ENCODE data around the gene RPRD1A.
"Not testable (repeated sequence)": the region's sequence is repeated elsewhere in the genome, so short reads cannot be mapped to it uniquely, and the experiment has no call there.

The RPRD1A gene

GRCh38 chr18:36024241-36024640, 43.1 kb downstream of the RPRD1A start:
- DNase-seq, result not testable (repeated sequence)

GRCh38 chr18:36023336-36023735, 44.0 kb downstream of the RPRD1A start:
- no peak for DNase-seq

- DNase-seq, result no peak
Measured at GRCh38 chr18:36020174-36020711, 47.1 kb downstream of the RPRD1A start.

GRCh38 chr18:36017232-36017631, 50.1 kb downstream of the RPRD1A start:
- DNase-seq, result no peak

GRCh38 chr18:36015629-36016028, 51.7 kb downstream of the RPRD1A start:
- no peak for DNase-seq

- DNase-seq, result no peak
Measured at GRCh38 chr18:36012891-36013290, 54.5 kb downstream of the RPRD1A start.

- DNase-seq, result no peak
Measured at GRCh38 chr18:36009214-36009613, 58.1 kb downstream of the RPRD1A start.

GRCh38 chr18:36006997-36007396, 60.4 kb downstream of the RPRD1A start:
- DNase-seq, result no peak

GRCh38 chr18:35999925-36000324, 67.4 kb downstream of the RPRD1A start:
- DNase-seq, result no peak

- DNase-seq, result no peak
Measured at GRCh38 chr18:35998967-35999366, 68.4 kb downstream of the RPRD1A start.

- no peak for DNase-seq
Measured at GRCh38 chr18:35993013-35993412, 74.3 kb downstream of the RPRD1A start.

- DNase-seq, result no peak
Measured at GRCh38 chr18:35991696-35992095, 75.7 kb downstream of the RPRD1A start.

GRCh38 chr18:35983818-35984217, 83.5 kb downstream of the RPRD1A start:
- DNase-seq, result no peak

- DNase-seq, result no peak
Measured at GRCh38 chr18:35983147-35983546, 84.2 kb downstream of the RPRD1A start.

- DNase-seq, result no peak
Measured at GRCh38 chr18:35982409-35983114, 84.8 kb downstream of the RPRD1A start.

GRCh38 chr18:35979112-35979511, 88.2 kb downstream of the RPRD1A start:
- no peak for DNase-seq

- no peak for DNase-seq
Measured at GRCh38 chr18:35974181-35974580, 93.2 kb downstream of the RPRD1A start.

GRCh38 chr18:35973650-35974049, 93.7 kb downstream of the RPRD1A start:
- DNase-seq, result no peak

- DNase-seq, result peak; percentile 97
Measured at GRCh38 chr18:35972197-35973000, 95.0 kb downstream of the RPRD1A start, which contains the start of gene RMP24. Gene RMP24, plus strand, starts transcription at chr18:35972679.

- no peak for DNase-seq
Measured at GRCh38 chr18:35971661-35972196, 95.6 kb downstream of the RPRD1A start.

- no peak for DNase-seq
Measured at GRCh38 chr18:35969676-35970075, 97.7 kb downstream of the RPRD1A start.

GRCh38 chr18:35968278-35968880, 99.0 kb downstream of the RPRD1A start:
- DNase-seq, result no peak

- not testable (repeated sequence) for DNase-seq
Measured at GRCh38 chr18:35967866-35968265, 99.5 kb downstream of the RPRD1A start.
